DMS153 treated with DMSO at 0.1 percent for 48 hours (cell line): Measurements from ENCODE around the gene ATXN2.
A peak's percentile ranks its signal among the peaks of the same experiment; 100 is the strongest.
"Not testable (repeated sequence)": the region's sequence is repeated elsewhere in the genome, so short reads cannot be mapped to it uniquely, and the experiment has no call there.

ENCODE experiments used
- DNase-seq: peaks from one replicate; lab custom pipeline; 2025; ENCODE audit not compliant: unreplicated experiment; lab: John Stamatoyannopoulos, UW

ATXN2 gene

GRCh38 chr12:111598637-111599452 lies at the start of gene ATXN2:
TSS of gene ATXN2 (minus strand) at chr12:111599315. CDS start at chr12:111599034, 281 bp downstream.
- peak; percentile 56 for DNase-seq

- DNase-seq = no peak
Measured at GRCh38 chr12:111645433-111645832, 46.3 kb upstream of the ATXN2 start.

- DNase-seq = no peak
Measured at GRCh38 chr12:111643427-111643826, 44.3 kb upstream of the ATXN2 start.

- no peak for DNase-seq
Measured at GRCh38 chr12:111642681-111643426, 43.7 kb upstream of the ATXN2 start.

- no peak for DNase-seq
Measured at GRCh38 chr12:111640506-111640905, 41.4 kb upstream of the ATXN2 start.

- no peak for DNase-seq
Measured at GRCh38 chr12:111638556-111638955, 39.4 kb upstream of the ATXN2 start.

- no peak for DNase-seq
Measured at GRCh38 chr12:111636209-111636945, 37.3 kb upstream of the ATXN2 start.

- DNase-seq = no peak
Measured at GRCh38 chr12:111635524-111635923, 36.4 kb upstream of the ATXN2 start.

- DNase-seq = no peak
Measured at GRCh38 chr12:111628505-111629260, 29.6 kb upstream of the ATXN2 start.

- DNase-seq = no peak
Measured at GRCh38 chr12:111626230-111626629, 27.1 kb upstream of the ATXN2 start.

- DNase-seq = no peak
Measured at GRCh38 chr12:111624540-111624939, 25.4 kb upstream of the ATXN2 start.

GRCh38 chr12:111617841-111618240 lies 18.7 kb upstream of the ATXN2 start:
- DNase-seq = not testable (repeated sequence)

GRCh38 chr12:111616177-111616623 lies 17.1 kb upstream of the ATXN2 start:
- DNase-seq = no peak

- no peak for DNase-seq
Measured at GRCh38 chr12:111607239-111607638, 8.1 kb upstream of the ATXN2 start.

- no peak for DNase-seq
Measured at GRCh38 chr12:111606767-111607230, 7.7 kb upstream of the ATXN2 start.

GRCh38 chr12:111605911-111606766 lies 7.0 kb upstream of the ATXN2 start:
- DNase-seq = no peak

- DNase-seq = not testable (repeated sequence)
Measured at GRCh38 chr12:111602857-111603256, 3.7 kb upstream of the ATXN2 start.

- DNase-seq = no peak
Measured at GRCh38 chr12:111602348-111602747, 3.2 kb upstream of the ATXN2 start.

- DNase-seq = not testable (repeated sequence)
Measured at GRCh38 chr12:111600986-111601385, 1.9 kb upstream of the ATXN2 start.

GRCh38 chr12:111600205-111600642 lies 1.1 kb upstream of the ATXN2 start:
- DNase-seq = no peak
